Type B pancreatic cell (in vitro differentiated cells): Measurements from ENCODE around the gene AGPS. TPM values are rescaled to one million over a fixed set of nuclear protein-coding genes. Genes with fewer than 3 reads are reported as not detected.

Experiments
- DNase-seq: peaks from one replicate; pipeline ENCODE4 v3.0.0; 2021; ENCODE audit warnings: mixed read lengths; ENCODE audit not compliant: unreplicated experiment; ENCODE audit errors: extremely low spot score
- H3K27ac Mint-ChIP-seq: 2 replicates; pipeline ENCODE4 v1.8.0; 2021; ENCODE audit warnings: mild to moderate bottlenecking, mixed read lengths
- H3K27me3 Mint-ChIP-seq: 2 replicates; pipeline ENCODE4 v1.8.0; 2021; ENCODE audit warnings: mixed read lengths
- H3K36me3 Mint-ChIP-seq: 2 replicates; pipeline ENCODE4 v1.8.0; 2021; ENCODE audit warnings: mixed read lengths
- H3K4me1 Mint-ChIP-seq: one replicate; pipeline ENCODE4 v1.8.0; 2021; ENCODE audit warnings: mixed read lengths; ENCODE audit not compliant: unreplicated experiment
- H3K4me3 Mint-ChIP-seq: 2 replicates; pipeline ENCODE4 v1.8.0; 2021; ENCODE audit warnings: mild to moderate bottlenecking, mixed read lengths
- H3K9me3 Mint-ChIP-seq: 2 replicates; pipeline ENCODE4 v1.8.0; 2021; ENCODE audit warnings: mixed read lengths
- total RNA-seq: library from RNA; stranded (reverse); gene quantifications from 2 replicates; pipeline ENCODE4 v1.2.1, GENCODE V29; 2021; ENCODE audit warnings: low replicate concordance
- TF ChIP-seq, protein P1 (sequence below): fragments of 200-600 bp; sonication (generic); conservative IDR thresholded peaks from 2 replicates; pipeline ENCODE4 v1.5.0; 2021; ENCODE audit warnings: antibody characterized with exemption, mild to moderate bottlenecking

AGPS gene
- total RNA-seq, 1 donor from 2014 or later, result 52.1 TPM

DNA sequence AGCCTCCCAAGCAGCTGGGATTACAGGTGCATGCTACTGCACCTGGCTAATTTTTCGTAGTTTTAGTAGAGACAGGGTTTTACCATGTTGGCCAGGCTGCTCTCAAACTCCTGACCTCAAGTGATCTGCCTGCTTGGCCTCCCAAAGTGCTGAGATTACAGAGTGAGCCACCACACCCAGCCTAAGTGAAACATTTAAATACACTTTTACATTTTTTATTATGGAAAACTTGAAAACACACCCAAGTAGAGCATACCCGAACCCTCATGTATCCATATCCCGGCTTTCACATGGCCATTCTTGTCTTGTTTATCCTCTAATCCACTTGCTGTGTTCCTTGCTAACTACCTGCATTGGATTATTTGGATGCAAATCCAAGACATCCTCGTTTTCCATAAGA is 13.2 kb upstream of the AGPS start:
- Mint-ChIP-seq H3K27me3 (no peaks in the 10 kb centered on the region), H3K4me1 (no peaks in the 10 kb centered on the region), H3K9me3 (no peaks in the 10 kb centered on the region), H3K36me3 (peaks cover 4% of the 10 kb centered on the region), H3K4me3 (no peak overlapping the region), H3K27ac (no peak overlapping the region)
- TF ChIP-seq, protein P1, sequence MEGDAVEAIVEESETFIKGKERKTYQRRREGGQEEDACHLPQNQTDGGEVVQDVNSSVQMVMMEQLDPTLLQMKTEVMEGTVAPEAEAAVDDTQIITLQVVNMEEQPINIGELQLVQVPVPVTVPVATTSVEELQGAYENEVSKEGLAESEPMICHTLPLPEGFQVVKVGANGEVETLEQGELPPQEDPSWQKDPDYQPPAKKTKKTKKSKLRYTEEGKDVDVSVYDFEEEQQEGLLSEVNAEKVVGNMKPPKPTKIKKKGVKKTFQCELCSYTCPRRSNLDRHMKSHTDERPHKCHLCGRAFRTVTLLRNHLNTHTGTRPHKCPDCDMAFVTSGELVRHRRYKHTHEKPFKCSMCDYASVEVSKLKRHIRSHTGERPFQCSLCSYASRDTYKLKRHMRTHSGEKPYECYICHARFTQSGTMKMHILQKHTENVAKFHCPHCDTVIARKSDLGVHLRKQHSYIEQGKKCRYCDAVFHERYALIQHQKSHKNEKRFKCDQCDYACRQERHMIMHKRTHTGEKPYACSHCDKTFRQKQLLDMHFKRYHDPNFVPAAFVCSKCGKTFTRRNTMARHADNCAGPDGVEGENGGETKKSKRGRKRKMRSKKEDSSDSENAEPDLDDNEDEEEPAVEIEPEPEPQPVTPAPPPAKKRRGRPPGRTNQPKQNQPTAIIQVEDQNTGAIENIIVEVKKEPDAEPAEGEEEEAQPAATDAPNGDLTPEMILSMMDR, result no peak
- no peak for DNase-seq

DNA sequence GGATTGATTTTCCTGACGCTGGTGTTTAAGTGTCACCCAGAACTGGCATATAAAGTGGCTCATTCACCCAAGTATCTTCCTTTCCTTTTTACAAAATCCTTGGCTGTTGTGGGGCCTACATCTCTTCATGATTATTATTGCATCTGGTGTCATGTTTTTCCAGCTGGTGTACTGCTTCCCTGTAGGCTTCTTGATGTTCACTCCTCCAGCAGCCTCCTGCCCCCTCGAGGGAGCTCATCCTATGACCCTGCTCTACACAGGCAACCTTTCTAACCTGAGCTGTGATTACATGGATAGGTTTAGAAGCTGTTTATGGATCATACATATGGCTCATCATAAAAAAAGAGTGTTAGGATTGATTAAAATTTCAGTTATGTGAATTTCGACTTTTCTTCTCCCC is 12.4 kb upstream of the AGPS start:
- TF ChIP-seq, protein P1, result no peak
- no peak for DNase-seq
- H3K27ac Mint-ChIP-seq, result no peak overlapping the region
- H3K4me3 Mint-ChIP-seq, result no peak overlapping the region
- H3K36me3 Mint-ChIP-seq, result peaks cover 4% of the 10 kb centered on the region
- H3K27me3 Mint-ChIP-seq, result no peaks in the 10 kb centered on the region
- H3K9me3 Mint-ChIP-seq, result no peaks in the 10 kb centered on the region
- H3K4me1 Mint-ChIP-seq, result no peaks in the 10 kb centered on the region

DNA sequence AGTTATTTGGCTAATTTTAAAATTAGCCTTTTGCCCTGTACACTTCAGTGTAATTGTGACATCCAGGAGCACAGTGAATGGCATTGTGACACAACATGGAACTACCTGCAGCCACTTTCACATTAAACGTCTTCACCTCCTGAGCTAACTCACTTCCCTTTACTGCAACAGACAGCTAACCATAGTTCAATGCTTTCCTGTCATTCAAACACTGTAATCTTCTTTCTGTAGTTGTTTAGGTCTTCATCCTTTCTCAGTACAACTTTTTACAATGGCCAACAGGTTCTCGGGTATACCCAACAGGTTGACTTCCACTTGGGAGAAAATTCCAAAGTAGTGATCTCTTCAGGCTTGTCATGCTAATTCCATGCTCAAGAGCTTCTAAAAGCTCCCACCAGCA is 8.6 kb upstream of the AGPS start:
- no peaks in the 10 kb centered on the region for H3K27me3 Mint-ChIP-seq
- no peaks in the 10 kb centered on the region for H3K4me1 Mint-ChIP-seq
- no peak overlapping the region for H3K4me3 Mint-ChIP-seq
- H3K9me3 Mint-ChIP-seq, result no peaks in the 10 kb centered on the region
- TF ChIP-seq, protein P1, result no peak
- DNase-seq, result no peak
- peaks cover 4% of the 10 kb centered on the region for H3K36me3 Mint-ChIP-seq
- no peak overlapping the region for H3K27ac Mint-ChIP-seq

DNA sequence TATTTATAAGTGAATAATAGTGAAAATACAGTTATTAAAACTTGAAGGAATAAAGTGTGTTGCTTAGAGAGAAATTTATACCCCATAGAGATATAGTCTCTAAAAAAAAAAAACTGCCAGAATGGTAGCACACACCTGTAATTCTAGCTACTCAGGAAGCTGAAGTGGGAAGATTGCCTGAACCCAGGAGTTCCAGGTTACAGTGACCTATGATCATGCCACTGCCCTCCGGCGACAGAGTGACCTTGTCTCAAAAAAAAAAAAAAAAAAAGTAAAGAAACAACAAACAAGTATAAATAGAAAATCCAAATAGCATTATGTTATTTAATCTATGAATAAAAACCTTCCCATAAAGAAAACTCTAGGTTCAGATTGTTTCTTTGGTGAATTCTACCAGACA is 7.4 kb upstream of the AGPS start:
- H3K36me3 Mint-ChIP-seq, result peaks cover 3% of the 10 kb centered on the region
- H3K4me3 Mint-ChIP-seq, result no peak overlapping the region
- no peaks in the 10 kb centered on the region for H3K9me3 Mint-ChIP-seq
- TF ChIP-seq, protein P1, result no peak
- DNase-seq, result no peak
- H3K27me3 Mint-ChIP-seq, result no peaks in the 10 kb centered on the region
- no peaks in the 10 kb centered on the region for H3K4me1 Mint-ChIP-seq
- H3K27ac Mint-ChIP-seq, result no peak overlapping the region

DNA sequence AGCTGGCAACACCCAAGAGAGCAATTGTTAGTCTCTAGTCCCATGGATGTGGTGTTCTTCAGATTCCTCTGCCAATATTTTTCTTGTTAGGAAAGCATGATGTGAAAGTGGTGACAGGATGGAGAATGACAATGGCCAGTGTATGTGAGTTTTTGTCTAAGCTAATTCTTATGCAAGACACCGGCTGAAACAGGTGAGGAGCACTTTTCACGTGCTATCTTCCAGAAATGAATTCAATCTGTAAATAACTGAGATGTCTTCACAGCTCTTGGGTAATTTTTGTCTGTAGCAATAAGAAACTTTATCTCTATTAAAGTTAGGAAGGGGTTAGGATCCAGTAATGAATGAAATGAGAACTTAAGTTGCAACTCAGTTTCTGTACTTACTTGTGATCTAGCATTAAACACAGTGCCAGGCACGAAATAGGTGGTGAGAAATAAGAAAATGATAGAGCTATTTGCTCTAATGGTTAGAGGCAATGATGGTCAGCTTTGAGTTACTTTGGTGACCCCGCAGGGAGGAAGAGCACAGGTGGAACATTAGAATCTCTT is 676 bp upstream of the AGPS start:
- Mint-ChIP-seq H3K4me3 (peak overlapping the region; percentile 93), H3K36me3 (peaks cover 9% of the 10 kb centered on the region), H3K4me1 (peaks cover 34% of the 10 kb centered on the region), H3K9me3 (no peaks in the 10 kb centered on the region), H3K27ac (peak overlapping the region; percentile 32), H3K27me3 (no peaks in the 10 kb centered on the region)
- TF ChIP-seq, protein P1, result no peak
- DNase-seq, result no peak
